RWPE2 (cell line): ENCODE measurements around the gene OR1C1.
"Not testable (repeated sequence)": the region's sequence is repeated elsewhere in the genome, so short reads cannot be mapped to it uniquely, and the experiment has no call there.

Source experiments
- ATAC-seq: fragments of 200-7000 bp; cut with Tn5 transposase; 3 replicates; pipeline ENCODE4 v1.9.1; 2021; ENCODE audit warnings: low read depth
- DNase-seq: peaks from one replicate; pipeline ENCODE4 v3.0.0-alpha.2; 2020; ENCODE audit warnings: low spot score
- H3K27ac ChIP-seq: fragments of 450-650 bp; 2 replicates; pipeline ENCODE4 v1.5.1; 2017; ENCODE audit warnings: mild to moderate bottlenecking; ENCODE audit not compliant: poor library complexity, severe bottlenecking
- H3K27me3 ChIP-seq: fragments of 250-450 bp; sonication (Bioruptor Pico); 2 replicates; pipeline ENCODE4 v1.5.1; 2021; ENCODE audit warnings: mild to moderate bottlenecking, moderate library complexity; ENCODE audit not compliant: insufficient read depth, poor library complexity, severe bottlenecking
- H3K36me3 ChIP-seq: fragments of 250-450 bp; sonication (Bioruptor Pico); 2 replicates; pipeline ENCODE4 v1.5.1; 2020; ENCODE audit warnings: low read depth, mild to moderate bottlenecking, moderate library complexity
- H3K4me1 ChIP-seq: fragments of 250-450 bp; sonication (Bioruptor Pico); 2 replicates; pipeline ENCODE4 v1.5.1; 2021; ENCODE audit warnings: mild to moderate bottlenecking, moderate library complexity; ENCODE audit not compliant: insufficient read depth, poor library complexity, severe bottlenecking
- H3K4me3 ChIP-seq: fragments of 250-450 bp; sonication (Bioruptor Pico); 2 replicates; pipeline ENCODE4 v1.5.1; 2021; ENCODE audit warnings: mild to moderate bottlenecking, moderate library complexity; ENCODE audit not compliant: severe bottlenecking
- H3K9me3 ChIP-seq: fragments of 250-450 bp; sonication (Bioruptor Pico); 2 replicates; pipeline ENCODE4 v1.5.1; 2021; ENCODE audit warnings: mild to moderate bottlenecking, moderate library complexity; ENCODE audit not compliant: severe bottlenecking
- TF ChIP-seq, protein P1 (sequence below): fragments of 450-650 bp; IDR thresholded peaks from one replicate; pipeline ENCODE4 v1.5.1; 2017; ENCODE audit warnings: mild to moderate bottlenecking, moderate library complexity; ENCODE audit not compliant: poor library complexity, severe bottlenecking

The OR1C1 gene

DNA sequence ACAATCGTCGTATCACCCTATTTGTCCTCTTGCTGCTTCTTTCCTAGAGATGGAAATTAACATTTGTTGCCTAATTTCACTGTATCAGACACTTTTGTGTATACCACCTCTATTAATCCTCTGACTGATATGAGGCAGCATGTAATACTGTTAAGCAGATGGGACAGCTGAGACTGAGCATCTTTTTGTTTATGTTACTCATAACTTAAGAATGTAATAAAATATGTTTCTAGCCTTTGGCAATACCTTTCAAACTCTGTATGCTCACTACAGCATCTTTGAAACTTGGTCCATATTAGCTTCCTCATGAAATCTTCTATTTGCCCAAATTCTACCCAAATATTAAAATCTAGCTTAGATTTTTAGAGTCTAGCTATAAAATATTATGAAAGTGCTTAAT is 19.6 kb downstream of the OR1C1 start:
- DNase-seq (no peak), ATAC-seq (peak; percentile 46; the same call in 1 of the 3 replicates)
- no peaks in the 10 kb centered on the region for H3K36me3 ChIP-seq
- H3K27me3 ChIP-seq = no peaks in the 10 kb centered on the region
- H3K4me3 ChIP-seq = no peak overlapping the region
- TF ChIP-seq, protein P1, sequence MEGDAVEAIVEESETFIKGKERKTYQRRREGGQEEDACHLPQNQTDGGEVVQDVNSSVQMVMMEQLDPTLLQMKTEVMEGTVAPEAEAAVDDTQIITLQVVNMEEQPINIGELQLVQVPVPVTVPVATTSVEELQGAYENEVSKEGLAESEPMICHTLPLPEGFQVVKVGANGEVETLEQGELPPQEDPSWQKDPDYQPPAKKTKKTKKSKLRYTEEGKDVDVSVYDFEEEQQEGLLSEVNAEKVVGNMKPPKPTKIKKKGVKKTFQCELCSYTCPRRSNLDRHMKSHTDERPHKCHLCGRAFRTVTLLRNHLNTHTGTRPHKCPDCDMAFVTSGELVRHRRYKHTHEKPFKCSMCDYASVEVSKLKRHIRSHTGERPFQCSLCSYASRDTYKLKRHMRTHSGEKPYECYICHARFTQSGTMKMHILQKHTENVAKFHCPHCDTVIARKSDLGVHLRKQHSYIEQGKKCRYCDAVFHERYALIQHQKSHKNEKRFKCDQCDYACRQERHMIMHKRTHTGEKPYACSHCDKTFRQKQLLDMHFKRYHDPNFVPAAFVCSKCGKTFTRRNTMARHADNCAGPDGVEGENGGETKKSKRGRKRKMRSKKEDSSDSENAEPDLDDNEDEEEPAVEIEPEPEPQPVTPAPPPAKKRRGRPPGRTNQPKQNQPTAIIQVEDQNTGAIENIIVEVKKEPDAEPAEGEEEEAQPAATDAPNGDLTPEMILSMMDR = no peak
- no peak overlapping the region for H3K27ac ChIP-seq
- peaks cover 2% of the 10 kb centered on the region for H3K9me3 ChIP-seq
- H3K4me1 ChIP-seq = no peaks in the 10 kb centered on the region

DNA sequence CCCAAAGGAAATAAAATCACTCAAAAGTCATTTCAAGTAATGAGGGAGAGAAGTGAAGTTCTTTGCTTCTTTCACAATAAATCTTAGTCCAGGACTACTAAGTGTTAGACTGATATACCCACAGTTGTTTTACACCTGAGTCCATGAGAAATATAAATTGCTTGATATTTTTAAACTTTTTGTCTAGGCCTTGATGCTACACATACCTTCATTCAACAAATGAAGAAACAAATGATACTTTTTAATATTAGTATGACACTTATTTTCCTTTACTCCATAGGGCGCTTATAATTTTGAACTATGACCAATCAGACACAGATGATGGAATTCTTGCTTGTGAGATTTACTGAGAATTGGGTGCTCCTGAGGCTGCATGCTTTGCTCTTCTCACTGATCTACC is 22.0 kb downstream of the OR1C1 start, which contains the start of gene OR14K1:
TSS of gene OR14K1 (plus strand) at position 301 of the 400 bp plus-strand sequence. CDS start at position 301, 0 bp downstream.
- H3K27me3 ChIP-seq = no peaks in the 10 kb centered on the region
- TF ChIP-seq, protein P1 = no peak
- no peak for ATAC-seq
- H3K9me3 ChIP-seq = peaks cover 2% of the 10 kb centered on the region
- H3K4me1 ChIP-seq = no peaks in the 10 kb centered on the region
- H3K36me3 ChIP-seq = no peaks in the 10 kb centered on the region
- H3K27ac ChIP-seq = no peak within 1 kb of the TSS
- no peak within 1 kb of the TSS for H3K4me3 ChIP-seq
- DNase-seq = no peak

DNA sequence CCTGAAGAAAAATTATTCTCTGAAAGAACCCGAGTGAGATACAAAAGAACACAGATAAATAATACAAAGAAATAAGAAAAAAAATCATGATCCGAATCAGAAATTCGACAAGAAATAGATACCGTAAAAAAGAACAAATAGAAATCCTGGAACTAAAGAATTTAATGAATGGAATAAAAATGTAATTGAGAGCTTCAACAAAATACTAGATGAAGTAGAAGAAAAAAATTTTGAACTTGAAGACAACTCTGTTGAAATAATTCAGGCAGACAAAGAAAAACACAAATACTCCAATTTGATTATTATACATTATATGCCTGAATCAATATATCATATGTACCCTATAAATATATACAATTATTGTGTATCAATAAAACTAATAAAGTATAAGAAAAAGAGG is 39.1 kb downstream of the OR1C1 start:
- ATAC-seq (no peak), DNase-seq (no peak)
- Histone ChIP-seq H3K36me3 (no peaks in the 10 kb centered on the region), H3K4me1 (no peaks in the 10 kb centered on the region), H3K27ac (no peak overlapping the region), H3K27me3 (no peaks in the 10 kb centered on the region), H3K9me3 (no peaks in the 10 kb centered on the region), H3K4me3 (no peak overlapping the region)
- TF ChIP-seq, protein P1 = no peak

DNA sequence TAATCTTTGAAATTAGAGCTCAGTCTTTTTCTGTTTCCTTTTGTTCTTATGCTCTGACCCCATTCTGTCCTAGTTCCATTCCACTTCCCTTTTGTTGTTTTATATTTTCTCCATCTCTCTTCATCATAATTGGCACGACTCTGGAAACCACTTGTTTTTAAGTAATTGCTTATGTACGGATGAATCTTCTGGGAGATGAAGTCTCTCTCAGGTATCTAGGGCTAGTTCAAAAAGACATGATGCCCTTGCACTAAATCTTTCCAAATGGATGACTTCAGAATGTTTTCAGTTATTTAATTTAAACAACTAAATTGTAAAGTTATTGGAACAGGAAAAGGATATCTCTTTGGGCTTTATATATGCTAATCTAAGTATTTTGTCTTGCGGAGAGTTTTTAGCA is 43.8 kb downstream of the OR1C1 start, which contains the start of gene OR6F1:
TSS of gene OR6F1 (minus strand) at position 101 of the 400 bp plus-strand sequence. CDS start 3,891 bp downstream, outside the sequence.
- no peaks in the 10 kb centered on the region for H3K36me3 ChIP-seq
- H3K27me3 ChIP-seq = no peaks in the 10 kb centered on the region
- H3K4me1 ChIP-seq = no peaks in the 10 kb centered on the region
- DNase-seq = no peak
- TF ChIP-seq, protein P1 = no peak
- no peak within 1 kb of the TSS for H3K4me3 ChIP-seq
- H3K9me3 ChIP-seq = no peaks in the 10 kb centered on the region
- H3K27ac ChIP-seq = no peak within 1 kb of the TSS
- no peak for ATAC-seq

DNA sequence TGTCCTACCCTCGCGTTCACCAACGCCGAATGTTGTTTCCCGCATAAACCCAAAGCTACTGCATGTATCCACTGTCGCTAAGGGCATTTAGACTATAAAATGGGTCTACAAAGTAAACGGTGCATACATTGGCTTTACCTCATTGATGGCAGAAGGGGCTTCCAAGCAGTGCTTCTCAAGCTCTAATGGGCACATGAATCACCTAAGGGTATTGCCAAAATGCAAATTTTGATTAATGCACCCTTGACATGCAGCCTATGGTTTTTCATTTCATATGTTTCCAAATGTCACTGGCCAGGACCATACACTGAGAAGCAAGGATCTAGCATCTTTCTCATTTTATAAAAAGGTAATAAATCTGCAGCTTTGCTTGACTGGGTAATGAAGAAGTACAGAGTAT is 46.6 kb downstream of the OR1C1 start:
- DNase-seq (no peak), ATAC-seq (no peak)
- TF ChIP-seq, protein P1 = no peak
- Histone ChIP-seq H3K36me3 (no peaks in the 10 kb centered on the region), H3K4me1 (no peaks in the 10 kb centered on the region), H3K27ac (no peak overlapping the region), H3K4me3 (no peak overlapping the region), H3K27me3 (no peaks in the 10 kb centered on the region), H3K9me3 (no peaks in the 10 kb centered on the region)

DNA sequence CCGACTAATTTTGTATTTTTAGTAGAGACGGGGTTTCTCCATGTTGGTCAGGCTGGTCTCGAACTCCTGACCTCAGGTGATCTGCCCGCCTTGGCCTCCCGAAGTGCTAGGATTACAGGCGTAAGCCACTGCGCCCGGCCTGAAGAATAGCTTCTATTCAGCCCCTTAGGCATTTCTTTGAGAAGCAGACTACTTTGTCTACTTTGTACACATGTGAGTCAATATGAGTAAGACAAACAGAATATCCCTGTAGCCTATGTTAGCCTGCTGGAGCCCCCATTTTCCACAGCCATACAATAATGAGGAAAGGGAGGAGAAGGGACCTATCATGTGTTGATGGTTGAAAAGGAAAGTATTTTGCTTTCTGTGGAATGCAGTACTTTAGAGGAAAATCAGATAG is 49.7 kb downstream of the OR1C1 start:
- H3K27me3 ChIP-seq, H3K4me1 ChIP-seq, DNase-seq, ATAC-seq, H3K9me3 ChIP-seq, H3K27ac ChIP-seq, H3K36me3 ChIP-seq, H3K4me3 ChIP-seq: not testable (repeated sequence)
